HG03558 (cell line): ENCODE results near the gene TAPBP.

Experiments
- ATAC-seq: cut with Tn5 transposase; IDR thresholded peaks from one replicate; pipeline ENCODE4 v1.9.1; 2021; ENCODE audit warnings: moderate number of reproducible peaks; ENCODE audit not compliant: unreplicated experiment; ENCODE audit errors: extremely low read depth

TAPBP gene

GRCh38 chr6:33249732-33250630, 63.9 kb downstream of the TAPBP start:
- ATAC-seq: no peak
